ENCODE measurements around the gene ICA1L. TPM values are rescaled to one million over a fixed set of nuclear protein-coding genes. Genes with fewer than 3 reads are reported as not detected.
A peak's percentile ranks its signal among the peaks of the same experiment; 100 is the strongest.

ICA1L gene
- total RNA-seq, 1 experiment from 2014 or later: 4.5 TPM

- Histone ChIP-seq H4K20me1 (ENCODE audit: control insufficient read depth, insufficient read depth, insufficient read length) (no peaks in the 10 kb centered on the region), H3K18ac (ENCODE audit: insufficient read length, low read depth, low read length) (no peak overlapping the region), H4K91ac (ENCODE audit: insufficient read length, low read depth, low read length) (no peak overlapping the region), H2BK5ac (ENCODE audit: insufficient read length, low read length) (no peak overlapping the region), H3K79me1 (ENCODE audit: insufficient read depth, low read depth, low read length, poor library complexity, severe bottlenecking) (no peaks in the 10 kb centered on the region), H3K14ac (ENCODE audit: insufficient read depth, low read length) (no peak overlapping the region), H3K4me1 (ENCODE audit: insufficient read depth, low read length) (no peaks in the 10 kb centered on the region), H2BK20ac (ENCODE audit: low read depth, low read length, poor library complexity, severe bottlenecking) (no peak overlapping the region), H2BK12ac (ENCODE audit: insufficient read length, low read depth, low read length) (no peak overlapping the region), H4K8ac (replicated peaks; ENCODE audit: insufficient read length, low read depth, low read length) (no peak overlapping the region), H3K23me2 (ENCODE audit: insufficient read length, low read depth, low read length, poor library complexity, severe bottlenecking) (no peaks in the 10 kb centered on the region), H3K23ac (ENCODE audit: insufficient read length, low read depth, low read length) (no peak overlapping the region), H3K27me3 (ENCODE audit: insufficient read depth, low read length) (no peaks in the 10 kb centered on the region), H3K27ac (ENCODE audit: insufficient read length, low read depth, low read length) (no peak overlapping the region), H4K5ac (ENCODE audit: insufficient read length, low read depth, low read length) (no peak overlapping the region), H3K56ac (ENCODE audit: insufficient read length, low read depth, low read length) (no peak overlapping the region), H2AK5ac (ENCODE audit: insufficient read length, low read length) (no peak overlapping the region), H2AFZ (ENCODE audit: low read length) (no peak overlapping the region), H3K9ac (ENCODE audit: extremely low read depth, insufficient read length, low read length) (no peak overlapping the region), H3T11ph (ENCODE audit: low read length) (no peak overlapping the region), H3K4ac (ENCODE audit: low read depth, low read length) (no peak overlapping the region), H2BK15ac (ENCODE audit: low read depth, low read length) (no peak overlapping the region), H3K4me2 (ENCODE audit: insufficient read depth, insufficient read length, low read length) (no peak overlapping the region), H2BK120ac (ENCODE audit: low read depth, low read length, poor library complexity, severe bottlenecking) (no peak overlapping the region), H3K9me3 (ENCODE audit: control insufficient read depth, low read depth, low read length) (no peaks in the 10 kb centered on the region), H3K79me2 (ENCODE audit: insufficient read depth, low read length) (no peaks in the 10 kb centered on the region)
- no peak overlapping the region for H3K4me3 Mint-ChIP-seq
- no peaks in the 10 kb centered on the region for H3K9me3 Mint-ChIP-seq
- WGBS (ENCODE audit: extremely low coverage, insufficient read length, low lambda C conversion rate): no CpG with 5 or more reads among the region's 2 CpGs
- H3K27me3 Mint-ChIP-seq (ENCODE audit: low read depth): no peaks in the 10 kb centered on the region
- TF ChIP-seq CTCF (conservative IDR thresholded peaks at IDR 0.05): no peak
- H3K27ac Mint-ChIP-seq: peak overlapping the region in 1 of 3 experiments; percentile 58; a peak in 2 of 7 replicates
- no peaks in the 10 kb centered on the region; a peak in 1 of 4 replicates for H3K4me1 Mint-ChIP-seq
- DNase-seq: no peak
- H3K36me3 Mint-ChIP-seq (ENCODE audit: insufficient read depth in 1 of 3, low read depth in 3 of 3): no peaks in the 10 kb centered on the region
These were observed 49.2 kb downstream of the ICA1L start for GRCh38 chr2:202822411-202822810.
